ENCODE results near the gene INPP4B. TPM values are rescaled to one million over a fixed set of nuclear protein-coding genes. Genes with fewer than 3 reads are reported as not detected.

The INPP4B gene
- total RNA-seq, 1 donor from 2014 or later = 12.0 TPM

DNA sequence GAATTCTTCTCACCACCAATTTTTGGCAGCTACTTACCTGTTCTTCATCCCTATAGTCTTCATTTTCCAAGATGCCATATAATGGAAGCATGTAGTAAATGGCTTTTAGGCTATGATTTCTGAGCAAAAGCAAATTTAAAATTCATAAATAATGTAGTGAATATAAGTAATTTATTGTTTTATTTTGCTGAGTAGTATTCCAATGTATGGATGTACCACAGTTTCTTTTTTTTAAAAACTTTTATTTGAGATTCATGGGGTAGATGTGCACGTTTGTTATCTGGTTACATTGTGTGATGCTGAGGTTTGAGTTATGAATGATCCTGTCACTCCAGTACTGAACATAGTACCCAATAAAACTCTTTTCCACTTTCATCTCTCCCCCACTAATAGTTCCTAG lies 840.6 kb downstream of the INPP4B start:
- TF ChIP-seq, protein P1, sequence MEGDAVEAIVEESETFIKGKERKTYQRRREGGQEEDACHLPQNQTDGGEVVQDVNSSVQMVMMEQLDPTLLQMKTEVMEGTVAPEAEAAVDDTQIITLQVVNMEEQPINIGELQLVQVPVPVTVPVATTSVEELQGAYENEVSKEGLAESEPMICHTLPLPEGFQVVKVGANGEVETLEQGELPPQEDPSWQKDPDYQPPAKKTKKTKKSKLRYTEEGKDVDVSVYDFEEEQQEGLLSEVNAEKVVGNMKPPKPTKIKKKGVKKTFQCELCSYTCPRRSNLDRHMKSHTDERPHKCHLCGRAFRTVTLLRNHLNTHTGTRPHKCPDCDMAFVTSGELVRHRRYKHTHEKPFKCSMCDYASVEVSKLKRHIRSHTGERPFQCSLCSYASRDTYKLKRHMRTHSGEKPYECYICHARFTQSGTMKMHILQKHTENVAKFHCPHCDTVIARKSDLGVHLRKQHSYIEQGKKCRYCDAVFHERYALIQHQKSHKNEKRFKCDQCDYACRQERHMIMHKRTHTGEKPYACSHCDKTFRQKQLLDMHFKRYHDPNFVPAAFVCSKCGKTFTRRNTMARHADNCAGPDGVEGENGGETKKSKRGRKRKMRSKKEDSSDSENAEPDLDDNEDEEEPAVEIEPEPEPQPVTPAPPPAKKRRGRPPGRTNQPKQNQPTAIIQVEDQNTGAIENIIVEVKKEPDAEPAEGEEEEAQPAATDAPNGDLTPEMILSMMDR (conservative IDR thresholded peaks at IDR 0.05; ENCODE audit: low read depth, low read length) = no peak
- DNase-seq (ENCODE audit: low read depth) = no peak
- no peak overlapping the region for H3K4me3 ChIP-seq (ENCODE audit: low read depth, low read length)

- TF ChIP-seq, protein P1 (conservative IDR thresholded peaks at IDR 0.05; ENCODE audit: low read depth, low read length) = no peak
- no peak overlapping the region for H3K4me3 ChIP-seq (ENCODE audit: low read depth, low read length)
- no peak for DNase-seq (ENCODE audit: low read depth)
Observed at GRCh38 chr4:141999446-142000143, 846.5 kb downstream of the INPP4B start.

DNA sequence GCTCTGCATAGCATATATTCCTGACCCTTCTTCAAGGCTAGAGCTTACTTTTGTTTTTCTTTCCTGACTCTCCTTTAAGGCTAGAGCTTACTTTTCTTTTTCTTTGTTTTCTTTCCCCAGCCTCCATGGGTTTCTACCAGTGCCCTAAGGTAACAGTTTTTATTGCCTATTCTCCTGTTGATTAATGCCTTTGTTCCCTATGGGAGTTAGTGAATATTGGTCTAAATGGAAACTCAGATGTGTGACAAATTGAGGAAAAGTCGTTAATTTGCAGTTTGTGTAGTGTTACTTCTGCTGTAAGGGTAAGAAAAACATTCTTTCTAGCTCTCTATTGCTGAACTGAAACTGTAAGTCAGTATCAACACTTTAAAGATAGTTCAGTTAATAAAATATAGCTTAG lies 851.0 kb downstream of the INPP4B start:
- H3K4me3 ChIP-seq (ENCODE audit: low read depth, low read length) = no peak overlapping the region
- DNase-seq (ENCODE audit: low read depth) = no peak
- TF ChIP-seq, protein P1 (conservative IDR thresholded peaks at IDR 0.05; ENCODE audit: low read depth, low read length) = no peak

GRCh38 chr4:141977433-141977832 lies 868.7 kb downstream of the INPP4B start:
- TF ChIP-seq, protein P1 (conservative IDR thresholded peaks at IDR 0.05; ENCODE audit: low read depth, low read length) = no peak
- H3K4me3 ChIP-seq (ENCODE audit: low read depth, low read length) = no peak overlapping the region
- no peak for DNase-seq (ENCODE audit: low read depth)

Measured in epithelial cell of proximal tubule (primary cell).